ENCODE data around the gene ARHGAP29.
"Not testable (repeated sequence)": the region's sequence is repeated elsewhere in the genome, so short reads cannot be mapped to it uniquely, and the experiment has no call there.

The ARHGAP29 gene

GRCh38 chr1:94169126-94169525, 68.3 kb downstream of the ARHGAP29 start:
- DNase-seq = no peak

GRCh38 chr1:94165843-94166242, 71.5 kb downstream of the ARHGAP29 start:
- no peak for DNase-seq

GRCh38 chr1:94164885-94165284, 72.5 kb downstream of the ARHGAP29 start:
- DNase-seq = not testable (repeated sequence)

- DNase-seq = not testable (repeated sequence)
These were observed 73.3 kb downstream of the ARHGAP29 start for GRCh38 chr1:94164121-94164520.

- DNase-seq = not testable (repeated sequence)
These were observed 74.1 kb downstream of the ARHGAP29 start for GRCh38 chr1:94163249-94163648.

- no peak for DNase-seq
These were observed 76.6 kb downstream of the ARHGAP29 start for GRCh38 chr1:94160811-94161210.

GRCh38 chr1:94156096-94156625, 81.2 kb downstream of the ARHGAP29 start:
- DNase-seq = no peak

GRCh38 chr1:94154989-94155388, 82.4 kb downstream of the ARHGAP29 start:
- no peak for DNase-seq

- DNase-seq = no peak
These were observed 84.3 kb downstream of the ARHGAP29 start for GRCh38 chr1:94153133-94153532.

- not testable (repeated sequence) for DNase-seq
These were observed 88.2 kb downstream of the ARHGAP29 start for GRCh38 chr1:94149166-94149565.

- no peak for DNase-seq
These were observed 91.1 kb downstream of the ARHGAP29 start for GRCh38 chr1:94146273-94146672.

- DNase-seq = no peak
These were observed 92.5 kb downstream of the ARHGAP29 start for GRCh38 chr1:94144836-94145235.

GRCh38 chr1:94143809-94144176, 93.6 kb downstream of the ARHGAP29 start:
- DNase-seq = no peak

- no peak for DNase-seq
These were observed 94.1 kb downstream of the ARHGAP29 start for GRCh38 chr1:94143173-94143808.

GRCh38 chr1:94142583-94142982, 94.8 kb downstream of the ARHGAP29 start:
- no peak for DNase-seq

GRCh38 chr1:94142022-94142421, 95.4 kb downstream of the ARHGAP29 start:
- DNase-seq = no peak

- DNase-seq = no peak
These were observed 105.3 kb downstream of the ARHGAP29 start for GRCh38 chr1:94132111-94132510.

- no peak for DNase-seq
These were observed 106.4 kb downstream of the ARHGAP29 start for GRCh38 chr1:94130851-94131595.

- no peak for DNase-seq
These were observed 110.7 kb downstream of the ARHGAP29 start for GRCh38 chr1:94126651-94127050.

GRCh38 chr1:94125551-94126514, 111.6 kb downstream of the ARHGAP29 start:
- no peak for DNase-seq

- no peak for DNase-seq
These were observed 112.8 kb downstream of the ARHGAP29 start for GRCh38 chr1:94124538-94124937.

GRCh38 chr1:94122201-94122970, 115.0 kb downstream of the ARHGAP29 start:
- no peak for DNase-seq
